ENCODE measurements around the gene DESI1. TPM values are rescaled to one million over a fixed set of nuclear protein-coding genes. Genes with fewer than 3 reads are reported as not detected.
"Not testable (repeated sequence)": the region's sequence is repeated elsewhere in the genome, so short reads cannot be mapped to it uniquely, and the experiment has no call there.

DESI1 gene
- total RNA-seq, 1 experiment from 2014 or later = 26.0 TPM

GRCh38 chr22:41560095-41560471, 60.8 kb downstream of the DESI1 start:
- no peak for DNase-seq (ENCODE audit: low read depth)

GRCh38 chr22:41558241-41558630, 62.6 kb downstream of the DESI1 start:
- DNase-seq (ENCODE audit: low read depth) = not testable (repeated sequence)

GRCh38 chr22:41557401-41558240, 63.2 kb downstream of the DESI1 start:
- peak; percentile 49 for DNase-seq (ENCODE audit: low read depth)

GRCh38 chr22:41556561-41556960, 64.3 kb downstream of the DESI1 start:
- DNase-seq (ENCODE audit: low read depth) = no peak

- no peak for DNase-seq (ENCODE audit: low read depth)
Observed at GRCh38 chr22:41555325-41555982, 65.4 kb downstream of the DESI1 start.

- DNase-seq (ENCODE audit: low read depth) = no peak
Observed at GRCh38 chr22:41551877-41552582, 68.8 kb downstream of the DESI1 start.

GRCh38 chr22:41550952-41551491, 69.8 kb downstream of the DESI1 start:
- no peak for DNase-seq (ENCODE audit: low read depth)

GRCh38 chr22:41548830-41549211, 72.0 kb downstream of the DESI1 start:
- DNase-seq (ENCODE audit: low read depth) = no peak

Other genes starting within 250 kb of the DESI1 start
- 7.6 and 12.0 TPM in 2 replicates for gene TEF, start 239.1 kb downstream of the DESI1 start, total RNA-seq (2014; rRNA removed; shearing (Covaris generic))
- 10.1 and 19.0 TPM in 2 replicates for gene TOB2, start 174.2 kb downstream of the DESI1 start, total RNA-seq (2014; rRNA removed; shearing (Covaris generic))
- gene PHF5A, start 152.4 kb downstream of the DESI1 start, total RNA-seq (2014; rRNA removed; shearing (Covaris generic)) = 42.8 and 69.0 TPM in 2 replicates
- gene ACO2, start 151.9 kb downstream of the DESI1 start, total RNA-seq (2014; rRNA removed; shearing (Covaris generic)) = 28.1 and 43.7 TPM in 2 replicates
- gene POLR3H, start 76.6 kb downstream of the DESI1 start, total RNA-seq (2014; rRNA removed; shearing (Covaris generic)) = 21.5 and 22.5 TPM in 2 replicates
- 0.25 TPM in 1 of 2 replicates, not detected in the other for gene CSDC2, start 60.0 kb downstream of the DESI1 start, total RNA-seq (2014; rRNA removed; shearing (Covaris generic))
- 13.4 and 15.8 TPM in 2 replicates for gene PMM1, start 31.2 kb downstream of the DESI1 start, total RNA-seq (2014; rRNA removed; shearing (Covaris generic))
- gene XRCC6, start 252 bp upstream of the DESI1 start, total RNA-seq (2014; rRNA removed; shearing (Covaris generic)) = 392 and 397 TPM in 2 replicates
- gene SNU13, start 67.8 kb upstream of the DESI1 start, total RNA-seq (2014; rRNA removed; shearing (Covaris generic)) = 77.7 and 96.3 TPM in 2 replicates
- gene MEI1, start 78.5 kb upstream of the DESI1 start, total RNA-seq (2014; rRNA removed; shearing (Covaris generic)) = 0.30 TPM in 1 of 2 replicates, not detected in the other
- gene CCDC134, start 179.6 kb upstream of the DESI1 start, total RNA-seq (2014; rRNA removed; shearing (Covaris generic)) = 10.3 and 12.0 TPM in 2 replicates
- 30.3 and 44.9 TPM in 2 replicates for gene SREBF2, start 212.1 kb upstream of the DESI1 start, total RNA-seq (2014; rRNA removed; shearing (Covaris generic))

Data from M059J (cell line).